Measurements from ENCODE around the gene FN3KRP.

- TF ChIP-seq POLR2A (IDR thresholded peaks at IDR 0.05; ENCODE audit: low read depth) (no peak), CTCF (IDR thresholded peaks at IDR 0.05) (no peak)
These were observed 38.0 kb downstream of the FN3KRP start for GRCh38 chr17:82754297-82755208.

All from esophagus muscularis mucosa (tissue), 3 donors.